ENCODE results near the gene EMILIN2.

DNA sequence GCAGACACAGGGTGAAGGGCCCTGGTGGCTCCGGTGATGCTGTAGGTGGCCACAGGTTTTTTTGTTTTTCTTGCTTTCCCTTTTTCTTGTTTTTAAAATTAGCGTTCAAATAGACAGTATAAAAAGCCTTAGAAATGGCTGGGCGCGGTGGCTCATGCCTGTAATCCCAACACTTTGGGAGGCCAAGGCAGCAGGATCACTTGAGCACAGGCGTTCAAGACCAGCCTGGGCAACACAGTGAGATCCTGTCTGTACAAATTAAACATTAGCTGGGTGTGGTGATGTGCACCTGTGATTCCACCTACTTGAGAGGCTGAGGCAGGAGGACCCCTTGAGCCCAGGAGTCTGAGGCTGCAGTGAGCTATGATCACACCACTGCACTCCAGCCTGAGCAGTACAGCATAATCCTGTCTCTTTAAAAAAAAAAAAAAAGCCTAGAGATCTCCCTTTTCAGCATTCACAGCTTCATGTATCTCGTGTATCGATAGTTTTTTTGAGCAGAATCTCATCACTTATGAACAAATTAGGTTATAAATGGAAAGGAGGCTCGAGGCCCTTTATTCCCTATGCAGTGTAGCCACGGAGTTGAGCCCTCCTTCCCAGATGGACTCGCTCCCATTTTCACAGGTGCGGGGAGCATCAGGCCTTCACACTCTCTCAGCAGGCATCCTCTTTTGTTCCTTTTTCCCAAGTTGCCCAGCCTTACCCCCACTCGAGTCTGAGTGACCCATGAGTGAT, 50.8 kb downstream of the EMILIN2 start:
- TF ChIP-seq, protein P1, sequence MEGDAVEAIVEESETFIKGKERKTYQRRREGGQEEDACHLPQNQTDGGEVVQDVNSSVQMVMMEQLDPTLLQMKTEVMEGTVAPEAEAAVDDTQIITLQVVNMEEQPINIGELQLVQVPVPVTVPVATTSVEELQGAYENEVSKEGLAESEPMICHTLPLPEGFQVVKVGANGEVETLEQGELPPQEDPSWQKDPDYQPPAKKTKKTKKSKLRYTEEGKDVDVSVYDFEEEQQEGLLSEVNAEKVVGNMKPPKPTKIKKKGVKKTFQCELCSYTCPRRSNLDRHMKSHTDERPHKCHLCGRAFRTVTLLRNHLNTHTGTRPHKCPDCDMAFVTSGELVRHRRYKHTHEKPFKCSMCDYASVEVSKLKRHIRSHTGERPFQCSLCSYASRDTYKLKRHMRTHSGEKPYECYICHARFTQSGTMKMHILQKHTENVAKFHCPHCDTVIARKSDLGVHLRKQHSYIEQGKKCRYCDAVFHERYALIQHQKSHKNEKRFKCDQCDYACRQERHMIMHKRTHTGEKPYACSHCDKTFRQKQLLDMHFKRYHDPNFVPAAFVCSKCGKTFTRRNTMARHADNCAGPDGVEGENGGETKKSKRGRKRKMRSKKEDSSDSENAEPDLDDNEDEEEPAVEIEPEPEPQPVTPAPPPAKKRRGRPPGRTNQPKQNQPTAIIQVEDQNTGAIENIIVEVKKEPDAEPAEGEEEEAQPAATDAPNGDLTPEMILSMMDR (conservative IDR thresholded peaks at IDR 0.05; ENCODE audit: low read length) = no peak
- TF ChIP-seq EZH2phosphoT487 (IDR thresholded peaks at IDR 0.05; ENCODE audit: borderline replicate concordance) = no peak

Data from Loucy (cell line).